Endodermal cell (in vitro differentiated cells): ENCODE results near the gene TSC22D4. TPM values are rescaled to one million over a fixed set of nuclear protein-coding genes. Genes with fewer than 3 reads are reported as not detected.

ENCODE experiments used
- DNase-seq: peaks from one replicate; pipeline ENCODE4 v3.0.0-alpha.2; 2017
- H3K27ac ChIP-seq: 2 replicates; pipeline ENCODE4 v1.5.1; 2013; ENCODE audit warnings: mild to moderate bottlenecking, low read depth, low read length, moderate library complexity
- H3K27me3 ChIP-seq: 2 replicates; pipeline ENCODE4 v1.6.1; 2013; ENCODE audit warnings: mild to moderate bottlenecking, low read length, moderate library complexity; ENCODE audit not compliant: insufficient read depth, control insufficient read depth, poor library complexity, severe bottlenecking
- H3K36me3 ChIP-seq: 2 replicates; pipeline ENCODE4 v1.7.0; 2013; ENCODE audit warnings: mild to moderate bottlenecking, low read length, moderate library complexity; ENCODE audit not compliant: control insufficient read depth, insufficient read depth
- H3K4me1 ChIP-seq: one replicate; pipeline ENCODE4 v1.7.0; 2013; ENCODE audit warnings: low read length; ENCODE audit not compliant: control insufficient read depth, insufficient read depth
- H3K4me3 ChIP-seq: 2 replicates; pipeline ENCODE4 v1.5.1; 2013; ENCODE audit warnings: mild to moderate bottlenecking, low read length, moderate library complexity
- H3K9ac ChIP-seq: 2 replicates; pipeline ENCODE4 v1.6.1; 2013; ENCODE audit warnings: mild to moderate bottlenecking, low read length, moderate library complexity; ENCODE audit not compliant: poor library complexity, severe bottlenecking; ENCODE audit errors: extremely low read depth
- H3K9me3 ChIP-seq: 2 replicates; pipeline ENCODE4 v1.6.1; 2013; ENCODE audit warnings: mild to moderate bottlenecking, low read length, moderate library complexity; ENCODE audit not compliant: control insufficient read depth
- H3K27ac Mint-ChIP-seq: 2 replicates; pipeline ENCODE4 v1.8.0; 2020; ENCODE audit warnings: mixed read lengths
- H3K27me3 Mint-ChIP-seq: 2 replicates; pipeline ENCODE4 v1.8.0; 2021; ENCODE audit warnings: mild to moderate bottlenecking, mixed read lengths; ENCODE audit not compliant: insufficient read depth
- H3K36me3 Mint-ChIP-seq: 2 replicates; pipeline ENCODE4 v1.8.0; 2020; ENCODE audit warnings: low read depth, mixed read lengths
- H3K4me1 Mint-ChIP-seq: 2 replicates; pipeline ENCODE4 v1.8.0; 2020; ENCODE audit warnings: mixed read lengths
- H3K4me3 Mint-ChIP-seq: 2 replicates; pipeline ENCODE4 v1.8.0; 2020; ENCODE audit warnings: mild to moderate bottlenecking, moderate library complexity, mixed read lengths
- H3K9me3 Mint-ChIP-seq: 2 replicates; pipeline ENCODE4 v1.8.0; 2020; ENCODE audit warnings: mild to moderate bottlenecking, mixed read lengths
- WGBS, 2 experiments: methylation state at CpG; one replicate each; pipeline versions ENCODE4 v1.1.5 to v1.1.7; 2013; ENCODE audit warnings: missing lambda C conversion rate in 2 of 2, mixed read lengths in 1 of 2; ENCODE audit not compliant: insufficient coverage in 1 of 2, insufficient read length in 1 of 2; 5-methylcytosine and 5-hydroxymethylcytosine counted together
- total RNA-seq, 2 donors: library from RNA; stranded (reverse); fragmentation: NEBNext Ultra II Directional in 1 of 2; extraction: Animal tissue kit (Norgen Biotek cat#: 25700) in 1 of 2; gene quantifications; 2 replicates in 1 of 2; 3 replicates in 1 of 2; pipeline ENCODE4 v1.2.1, GENCODE V29; 2021
- TF ChIP-seq, protein P1 (sequence below): fragments of 200-600 bp; sonication (generic); conservative IDR thresholded peaks from 2 replicates; pipeline ENCODE4 v1.5.0; 2021; ENCODE audit warnings: antibody characterized with exemption, mild to moderate bottlenecking

TSC22D4 gene
- total RNA-seq, 2 donors from 2014 or later, result 30.9 to 35.2 TPM

DNA sequence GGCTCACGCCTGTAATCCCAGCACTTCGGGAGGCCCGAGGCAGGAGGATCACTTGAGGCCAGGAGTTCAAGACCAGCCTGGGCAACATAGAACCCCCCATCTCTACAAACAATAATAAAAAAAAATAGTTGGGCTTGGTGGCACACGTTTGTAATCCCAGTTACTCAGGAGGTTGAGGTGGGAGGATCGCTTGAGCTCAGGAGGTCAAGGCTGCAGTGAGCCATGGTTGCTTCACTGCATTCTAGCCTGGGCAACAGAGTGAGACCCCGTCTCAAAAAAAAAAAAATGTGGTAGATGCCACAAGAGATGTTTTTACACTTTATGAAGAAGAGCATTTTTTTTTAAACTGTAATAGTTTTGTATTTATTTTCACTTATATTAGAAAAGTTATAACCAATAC is 17.5 kb upstream of the TSC22D4 start:
- no peaks in the 10 kb centered on the region for H3K9me3 Mint-ChIP-seq
- no peaks in the 10 kb centered on the region for H3K27me3 ChIP-seq
- H3K4me1 ChIP-seq, result no peaks in the 10 kb centered on the region
- peaks cover 11% of the 10 kb centered on the region for H3K36me3 Mint-ChIP-seq
- TF ChIP-seq, protein P1, sequence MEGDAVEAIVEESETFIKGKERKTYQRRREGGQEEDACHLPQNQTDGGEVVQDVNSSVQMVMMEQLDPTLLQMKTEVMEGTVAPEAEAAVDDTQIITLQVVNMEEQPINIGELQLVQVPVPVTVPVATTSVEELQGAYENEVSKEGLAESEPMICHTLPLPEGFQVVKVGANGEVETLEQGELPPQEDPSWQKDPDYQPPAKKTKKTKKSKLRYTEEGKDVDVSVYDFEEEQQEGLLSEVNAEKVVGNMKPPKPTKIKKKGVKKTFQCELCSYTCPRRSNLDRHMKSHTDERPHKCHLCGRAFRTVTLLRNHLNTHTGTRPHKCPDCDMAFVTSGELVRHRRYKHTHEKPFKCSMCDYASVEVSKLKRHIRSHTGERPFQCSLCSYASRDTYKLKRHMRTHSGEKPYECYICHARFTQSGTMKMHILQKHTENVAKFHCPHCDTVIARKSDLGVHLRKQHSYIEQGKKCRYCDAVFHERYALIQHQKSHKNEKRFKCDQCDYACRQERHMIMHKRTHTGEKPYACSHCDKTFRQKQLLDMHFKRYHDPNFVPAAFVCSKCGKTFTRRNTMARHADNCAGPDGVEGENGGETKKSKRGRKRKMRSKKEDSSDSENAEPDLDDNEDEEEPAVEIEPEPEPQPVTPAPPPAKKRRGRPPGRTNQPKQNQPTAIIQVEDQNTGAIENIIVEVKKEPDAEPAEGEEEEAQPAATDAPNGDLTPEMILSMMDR, result no peak
- peaks cover 3% of the 10 kb centered on the region for H3K4me1 Mint-ChIP-seq
- no peaks in the 10 kb centered on the region for H3K9me3 ChIP-seq
- no peak overlapping the region for H3K9ac ChIP-seq
- no peak overlapping the region for H3K27ac Mint-ChIP-seq
- no peak for DNase-seq
- H3K27ac ChIP-seq, result no peak overlapping the region
- H3K4me3 ChIP-seq, result no peak overlapping the region
- peaks cover 17% of the 10 kb centered on the region for H3K27me3 Mint-ChIP-seq
- peaks cover 4% of the 10 kb centered on the region for H3K36me3 ChIP-seq
- 87 to 89% methylated on average over 4 to 6 of the region's 6 CpGs for WGBS, 2 experiments
- H3K4me3 Mint-ChIP-seq, result no peak overlapping the region

DNA sequence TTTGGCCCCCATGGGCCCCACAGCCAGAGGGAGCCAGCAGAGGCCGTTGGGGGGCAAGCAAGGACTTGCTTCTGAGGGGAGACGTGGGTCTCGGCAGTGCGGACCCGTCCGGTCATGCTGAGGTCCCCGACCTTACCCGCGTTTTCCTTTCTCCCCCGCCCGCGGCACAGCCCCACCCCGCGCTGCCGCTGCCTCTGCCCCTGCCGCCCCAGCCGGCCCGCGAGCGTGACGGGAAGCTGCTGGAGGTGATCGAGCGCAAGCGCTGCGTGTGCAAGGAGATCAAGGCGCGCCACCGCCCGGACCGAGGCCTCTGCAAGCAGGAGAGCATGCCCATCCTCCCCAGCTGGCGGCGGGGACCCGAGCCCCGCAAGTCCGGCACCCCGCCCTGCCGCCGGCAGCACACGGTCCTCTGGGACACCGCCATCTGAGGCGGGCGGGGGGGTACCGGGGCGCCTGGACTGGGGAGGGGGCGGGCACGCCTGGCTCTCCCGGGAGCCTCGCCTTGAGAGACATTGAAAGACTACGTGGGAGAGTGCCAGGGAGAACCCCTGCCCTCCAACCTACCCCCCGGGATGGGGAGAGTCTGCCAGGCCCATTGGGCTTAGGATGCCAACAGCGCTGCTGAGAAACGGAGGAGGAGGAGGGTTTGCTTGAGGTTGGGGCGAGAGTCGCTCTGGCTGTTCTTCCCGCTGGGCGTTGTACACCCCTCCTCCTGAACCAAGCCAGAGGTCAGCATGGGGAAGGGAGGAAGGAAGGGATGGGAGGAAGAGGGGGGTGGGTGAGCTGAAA is 14.7 kb upstream of the TSC22D4 start:
- Mint-ChIP-seq H3K27me3 (peaks cover 19% of the 10 kb centered on the region), H3K27ac (no peak overlapping the region), H3K4me3 (peak overlapping the region; percentile 46), H3K36me3 (peaks cover 14% of the 10 kb centered on the region), H3K9me3 (no peaks in the 10 kb centered on the region), H3K4me1 (peaks cover 3% of the 10 kb centered on the region)
- peaks cover 4% of the 10 kb centered on the region for H3K36me3 ChIP-seq
- DNase-seq, result peak; percentile 78
- H3K9ac ChIP-seq, result no peak overlapping the region
- H3K27me3 ChIP-seq, result no peaks in the 10 kb centered on the region
- WGBS, 2 experiments, result 54 to 57% methylated on average over 16 to 56 of the region's 56 CpGs
- no peak overlapping the region for H3K4me3 ChIP-seq
- no peaks in the 10 kb centered on the region for H3K9me3 ChIP-seq
- TF ChIP-seq, protein P1, result no peak
- H3K4me1 ChIP-seq, result no peaks in the 10 kb centered on the region
- no peak overlapping the region for H3K27ac ChIP-seq

DNA sequence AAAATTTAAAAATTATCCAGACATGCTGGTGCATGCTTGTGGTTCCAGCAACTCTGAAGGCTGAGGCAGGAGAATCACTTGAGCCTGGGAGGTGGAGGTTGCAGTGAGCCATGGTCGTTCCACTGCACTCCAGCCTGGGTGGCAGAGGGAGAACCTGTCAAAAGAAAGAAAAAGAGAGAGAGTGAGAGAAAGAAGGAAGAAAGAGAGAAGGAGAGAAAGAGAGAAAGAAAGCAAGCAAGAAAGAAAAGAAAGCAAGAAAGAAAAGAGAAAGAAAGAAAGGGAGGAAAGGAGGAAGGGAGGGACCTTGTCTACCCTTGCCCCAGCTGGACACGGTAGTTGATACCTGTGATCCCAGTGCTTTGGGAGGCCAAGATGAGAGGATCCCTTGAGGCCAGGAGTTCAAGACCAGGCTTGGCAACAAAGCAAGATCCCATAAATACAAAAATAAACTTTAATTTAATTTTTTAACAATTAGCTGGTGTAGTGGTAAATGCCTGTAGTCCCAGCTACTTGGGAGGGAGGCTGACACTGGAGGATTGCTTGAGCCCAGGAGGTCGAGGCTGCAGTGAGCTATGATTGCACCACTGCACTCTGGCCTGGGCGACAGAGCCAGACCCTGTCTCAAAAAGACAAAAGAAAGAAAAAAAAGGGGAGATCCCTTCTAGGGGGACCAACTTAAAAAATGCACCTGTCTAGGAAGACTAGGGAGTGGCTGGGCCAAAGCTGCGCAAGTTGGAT is 13.9 kb upstream of the TSC22D4 start:
- Histone ChIP-seq H3K9me3 (no peaks in the 10 kb centered on the region), H3K9ac (no peak overlapping the region), H3K36me3 (peaks cover 4% of the 10 kb centered on the region), H3K27me3 (no peaks in the 10 kb centered on the region), H3K4me1 (no peaks in the 10 kb centered on the region), H3K4me3 (no peak overlapping the region), H3K27ac (no peak overlapping the region)
- H3K36me3 Mint-ChIP-seq, result peaks cover 18% of the 10 kb centered on the region
- H3K4me1 Mint-ChIP-seq, result peaks cover 3% of the 10 kb centered on the region
- no peak for DNase-seq
- TF ChIP-seq, protein P1, result no peak
- H3K9me3 Mint-ChIP-seq, result no peaks in the 10 kb centered on the region
- 93 to 95% methylated on average over 5 of the region's 5 CpGs for WGBS, 2 experiments
- H3K4me3 Mint-ChIP-seq, result peak overlapping the region; percentile 46
- H3K27ac Mint-ChIP-seq, result no peak overlapping the region
- H3K27me3 Mint-ChIP-seq, result peaks cover 19% of the 10 kb centered on the region
